Activated naive CD8-positive, alpha-beta T cell treated with anti-CD3 and anti-CD28 coated beads, Interleukin-2, amount 10 ng/mL, durations not matched to agents 7 days and 5 days (primary cell): ENCODE measurements around the gene BRSK1. TPM values are rescaled to one million over a fixed set of nuclear protein-coding genes. Genes with fewer than 3 reads are reported as not detected.

ENCODE experiments used
- ATAC-seq: fragments of 150-1000 bp; cut with Tn5 transposase; one replicate; pipeline ENCODE4 v1.10.0; 2021; ENCODE audit warnings: low read depth, moderate library complexity
- POLR2A ChIA-PET: fragments of 350-600 bp; sonication (Branson Sonifier 250); formaldehyde crosslinking; loops from one replicate; lab custom pipeline; 2021; ENCODE audit warnings: antibody characterized with exemption; lab: Charles Lee
- DNase-seq: peaks from one replicate; pipeline ENCODE4 v3.0.0; 2021
- H3K27ac Mint-ChIP-seq: one replicate; pipeline ENCODE4 v1.8.0; 2022; ENCODE audit warnings: mild to moderate bottlenecking, mixed read lengths
- H3K27me3 Mint-ChIP-seq: one replicate; pipeline ENCODE4 v1.8.0; 2022; ENCODE audit warnings: mild to moderate bottlenecking, moderate library complexity, mixed read lengths
- H3K36me3 Mint-ChIP-seq: one replicate; pipeline ENCODE4 v1.8.0; 2021; ENCODE audit warnings: mild to moderate bottlenecking, mixed read lengths
- H3K4me1 Mint-ChIP-seq: one replicate; pipeline ENCODE4 v1.8.0; 2021; ENCODE audit warnings: mixed read lengths
- H3K4me3 Mint-ChIP-seq: one replicate; pipeline ENCODE4 v1.8.0; 2022; ENCODE audit warnings: mild to moderate bottlenecking, moderate library complexity, mixed read lengths
- H3K9me3 Mint-ChIP-seq: one replicate; pipeline ENCODE4 v1.8.0; 2021; ENCODE audit warnings: mixed read lengths
- total RNA-seq, 2 experiments: library from RNA; stranded (reverse); gene quantifications; one replicate each; pipeline ENCODE4 v1.2.3, GENCODE V29; 2021

Gene BRSK1
- total RNA-seq, 2 experiments from 2014 or later = 9.0 TPM

GRCh38 chr19:55340784-55341147 is 57.0 kb downstream of the BRSK1 start:
- Mint-ChIP-seq H3K4me1 (peaks cover 14% of the 10 kb centered on the region), H3K4me3 (peak overlapping the region; percentile 93), H3K27ac (peak overlapping the region; percentile 94), H3K9me3 (no peaks in the 10 kb centered on the region), H3K27me3 (peaks cover 15% of the 10 kb centered on the region), H3K36me3 (peaks cover 7% of the 10 kb centered on the region)
- no peak for ATAC-seq
- POLR2A ChIA-PET = interaction anchor here (0.8 to 1.1 kb wide), 4 partner anchors 9 to 67 kb away, joined by 3 to 4 read pairs (median 4); partner anchors contain the start of genes TMEM238 and UBE2S
- DNase-seq = peak; percentile 60

- Mint-ChIP-seq H3K9me3 (no peaks in the 10 kb centered on the region), H3K4me3 (peak overlapping the region; percentile 93), H3K4me1 (peaks cover 14% of the 10 kb centered on the region), H3K36me3 (peaks cover 7% of the 10 kb centered on the region), H3K27me3 (peaks cover 11% of the 10 kb centered on the region), H3K27ac (peak overlapping the region; percentile 94)
- DNase-seq (peak; percentile 67), ATAC-seq (no peak)
- POLR2A ChIA-PET = interaction anchor here (0.8 to 1.1 kb wide), 4 partner anchors 9 to 66 kb away, joined by 3 to 4 read pairs (median 4); partner anchors contain the start of genes TMEM238 and UBE2S
Measured at GRCh38 chr19:55341171-55341588, 57.4 kb downstream of the BRSK1 start.

- Mint-ChIP-seq H3K9me3 (no peaks in the 10 kb centered on the region), H3K4me3 (peak overlapping the region; percentile 77), H3K27me3 (peaks cover 5% of the 10 kb centered on the region), H3K4me1 (peaks cover 14% of the 10 kb centered on the region), H3K36me3 (peaks cover 7% of the 10 kb centered on the region), H3K27ac (peak overlapping the region; percentile 72)
- no peak for DNase-seq
- no peak for ATAC-seq
- POLR2A ChIA-PET = interaction anchor here (1.1 kb wide), 1 partner anchor 45 kb away, joined by 3 read pairs; no protein-coding TSS in a partner anchor
Measured at GRCh38 chr19:55341595-55342531, 58.1 kb downstream of the BRSK1 start.

GRCh38 chr19:55344444-55344843 is 60.6 kb downstream of the BRSK1 start:
- H3K4me3 Mint-ChIP-seq = no peak overlapping the region
- H3K36me3 Mint-ChIP-seq = peaks cover 11% of the 10 kb centered on the region
- POLR2A ChIA-PET = no interaction called here
- DNase-seq (no peak), ATAC-seq (no peak)
- H3K4me1 Mint-ChIP-seq = peaks cover 7% of the 10 kb centered on the region
- H3K27me3 Mint-ChIP-seq = no peaks in the 10 kb centered on the region
- H3K27ac Mint-ChIP-seq = no peak overlapping the region
- H3K9me3 Mint-ChIP-seq = no peaks in the 10 kb centered on the region

- Mint-ChIP-seq H3K27ac (no peak overlapping the region), H3K4me1 (peaks cover 6% of the 10 kb centered on the region), H3K36me3 (peaks cover 11% of the 10 kb centered on the region), H3K9me3 (no peaks in the 10 kb centered on the region), H3K4me3 (no peak overlapping the region), H3K27me3 (no peaks in the 10 kb centered on the region)
- no peak for ATAC-seq
- DNase-seq = no peak
- POLR2A ChIA-PET = interaction anchor here (1.3 kb wide), 1 partner anchor 38 kb away, joined by 3 read pairs; no protein-coding TSS in a partner anchor
Measured at GRCh38 chr19:55345101-55345817, 61.5 kb downstream of the BRSK1 start.

GRCh38 chr19:55345818-55346724 is 62.3 kb downstream of the BRSK1 start:
- H3K27ac Mint-ChIP-seq = no peak overlapping the region
- H3K4me1 Mint-ChIP-seq = peaks cover 6% of the 10 kb centered on the region
- POLR2A ChIA-PET = interaction anchor here (1.3 kb wide), 1 partner anchor 37 kb away, joined by 3 read pairs; no protein-coding TSS in a partner anchor
- H3K36me3 Mint-ChIP-seq = peaks cover 11% of the 10 kb centered on the region
- H3K4me3 Mint-ChIP-seq = no peak overlapping the region
- H3K9me3 Mint-ChIP-seq = no peaks in the 10 kb centered on the region
- no peak for DNase-seq
- no peak for ATAC-seq
- peaks cover under 1% of the 10 kb centered on the region for H3K27me3 Mint-ChIP-seq

- Mint-ChIP-seq H3K27ac (no peak overlapping the region), H3K27me3 (peaks cover 8% of the 10 kb centered on the region), H3K36me3 (peaks cover 9% of the 10 kb centered on the region), H3K4me1 (peaks cover 8% of the 10 kb centered on the region), H3K9me3 (no peaks in the 10 kb centered on the region), H3K4me3 (no peak overlapping the region)
- ATAC-seq (no peak), DNase-seq (no peak)
- POLR2A ChIA-PET = interaction anchor here (1.2 kb wide), 1 partner anchor 22 kb away, joined by 3 read pairs; the partner anchor contains the start of gene TMEM150B
Measured at GRCh38 chr19:55346725-55347441, 63.1 kb downstream of the BRSK1 start.

GRCh38 chr19:55347442-55348009 is 63.7 kb downstream of the BRSK1 start:
- peaks cover 13% of the 10 kb centered on the region for H3K27me3 Mint-ChIP-seq
- no peak overlapping the region for H3K4me3 Mint-ChIP-seq
- DNase-seq = no peak
- H3K36me3 Mint-ChIP-seq = peaks cover 9% of the 10 kb centered on the region
- H3K4me1 Mint-ChIP-seq = peaks cover 11% of the 10 kb centered on the region
- no peak overlapping the region for H3K27ac Mint-ChIP-seq
- POLR2A ChIA-PET = interaction anchor here (0.5 to 1.8 kb wide), 3 partner anchors 8 to 277 kb away, joined by 3 to 7 read pairs (median 3); partner anchors contain the start of genes KMT5C, TMEM150B and ZNF784
- ATAC-seq = no peak
- no peaks in the 10 kb centered on the region for H3K9me3 Mint-ChIP-seq

- H3K9me3 Mint-ChIP-seq = no peaks in the 10 kb centered on the region
- no peak overlapping the region for H3K27ac Mint-ChIP-seq
- H3K27me3 Mint-ChIP-seq = peaks cover 23% of the 10 kb centered on the region
- POLR2A ChIA-PET = interaction anchor here (0.5 to 1.8 kb wide), 3 partner anchors 9 to 61 kb away, joined by 3 to 7 read pairs (median 3); partner anchors contain the start of genes KMT5C and TMEM150B
- H3K36me3 Mint-ChIP-seq = peaks cover 4% of the 10 kb centered on the region
- peaks cover 13% of the 10 kb centered on the region for H3K4me1 Mint-ChIP-seq
- H3K4me3 Mint-ChIP-seq = no peak overlapping the region
- ATAC-seq (no peak), DNase-seq (no peak)
Measured at GRCh38 chr19:55348317-55349034, 64.7 kb downstream of the BRSK1 start.

- H3K9me3 Mint-ChIP-seq = no peaks in the 10 kb centered on the region
Measured at GRCh38 chr19:55350620-55351315, 67.0 kb downstream of the BRSK1 start.

More at GRCh38 chr19:55350620-55351315, 67.0 kb downstream of the BRSK1 start:
- Mint-ChIP-seq H3K36me3 (peaks cover 4% of the 10 kb centered on the region), H3K4me1 (peaks cover 16% of the 10 kb centered on the region), H3K27me3 (peaks cover 34% of the 10 kb centered on the region), H3K4me3 (no peak overlapping the region), H3K27ac (no peak overlapping the region)
- ATAC-seq (no peak), DNase-seq (peak; percentile 27)
- POLR2A ChIA-PET = interaction anchor here (0.6 to 2.8 kb wide), 5 partner anchors 10 to 869 kb away, joined by 3 to 15 read pairs (median 3); partner anchors contain the start of genes KMT5C and UBE2S
